Measurements from ENCODE around the gene NEURL4.

NEURL4 gene

GRCh38 chr17:7304179-7304578 is 25.0 kb downstream of the NEURL4 start:
- no peak for DNase-seq (ENCODE audit: low spot score)

GRCh38 chr17:7296189-7296861 is 32.8 kb downstream of the NEURL4 start:
- DNase-seq (ENCODE audit: low spot score), result peak; percentile 89

GRCh38 chr17:7295230-7296180 is 33.6 kb downstream of the NEURL4 start:
- no peak for DNase-seq (ENCODE audit: low spot score)

- DNase-seq (ENCODE audit: low spot score), result peak; percentile 64
Measured at GRCh38 chr17:7294614-7295153, 34.5 kb downstream of the NEURL4 start, which contains the start of gene YBX2. Gene YBX2 (minus strand): TSS chr17:7294639. CDS start chr17:7294500, 139 bp downstream.

GRCh38 chr17:7293816-7294613 is 35.1 kb downstream of the NEURL4 start:
- no peak for DNase-seq (ENCODE audit: low spot score)

GRCh38 chr17:7293159-7293558 is 36.0 kb downstream of the NEURL4 start:
- DNase-seq (ENCODE audit: low spot score), result no peak

- DNase-seq (ENCODE audit: low spot score), result no peak
Measured at GRCh38 chr17:7292729-7293128, 36.4 kb downstream of the NEURL4 start.

- DNase-seq (ENCODE audit: low spot score), result peak; percentile 1
Measured at GRCh38 chr17:7292194-7292593, 36.9 kb downstream of the NEURL4 start.

- peak; percentile 10 for DNase-seq (ENCODE audit: low spot score)
Measured at GRCh38 chr17:7290685-7291084, 38.5 kb downstream of the NEURL4 start.

GRCh38 chr17:7290166-7290565 is 39.0 kb downstream of the NEURL4 start:
- no peak for DNase-seq (ENCODE audit: low spot score)

- DNase-seq (ENCODE audit: low spot score), result peak; percentile 3
Measured at GRCh38 chr17:7289256-7290032, 39.7 kb downstream of the NEURL4 start.

- DNase-seq (ENCODE audit: low spot score), result peak; percentile 0
Measured at GRCh38 chr17:7285679-7286078, 43.5 kb downstream of the NEURL4 start.

GRCh38 chr17:7284911-7285310 is 44.2 kb downstream of the NEURL4 start:
- peak; percentile 1 for DNase-seq (ENCODE audit: low spot score)

- DNase-seq (ENCODE audit: low spot score), result no peak
Measured at GRCh38 chr17:7283471-7284216, 45.5 kb downstream of the NEURL4 start.

GRCh38 chr17:7282752-7283321 is 46.3 kb downstream of the NEURL4 start:
- DNase-seq (ENCODE audit: low spot score), result no peak

GRCh38 chr17:7281953-7282751 is 47.0 kb downstream of the NEURL4 start:
- peak; percentile 9 for DNase-seq (ENCODE audit: low spot score)

- peak; percentile 98 for DNase-seq (ENCODE audit: low spot score)
Measured at GRCh38 chr17:7281074-7281952, 47.8 kb downstream of the NEURL4 start, which contains the start of gene SLC2A4. Gene SLC2A4 (plus strand): TSS chr17:7281718. CDS start chr17:7281935, 217 bp downstream.

GRCh38 chr17:7280519-7281073 is 48.5 kb downstream of the NEURL4 start:
- DNase-seq (ENCODE audit: low spot score), result peak; percentile 89
